OCI-LY7 (cell line): Measurements from ENCODE around the gene CAMSAP2. TPM values are rescaled to one million over a fixed set of nuclear protein-coding genes. Genes with fewer than 3 reads are reported as not detected.

ENCODE experiments used
- BruUV-seq: library from RNA; stranded (reverse); fragments of 400-500 nt; replicated peaks from 2 replicates; lab custom pipeline; 2021; lab: Mats Ljungman, UMichigan
- CTCF ChIA-PET: fragments of 300-600 bp; sonication (Branson Sonifier 250); formaldehyde crosslinking; loops from one replicate; lab custom pipeline; 2022; ENCODE audit warnings: antibody characterized with exemption; ENCODE audit not compliant: unreplicated experiment; lab: Charles Lee
- POLR2A ChIA-PET: fragments of 300-600 bp; sonication (Branson Sonifier 250); formaldehyde crosslinking; loops from one replicate; lab custom pipeline; 2022; ENCODE audit warnings: antibody characterized with exemption; lab: Charles Lee
- DNase-seq: peaks from one replicate; pipeline ENCODE4 v3.0.0-alpha.2; 2015; ENCODE audit warnings: low spot score
- H2AFZ ChIP-seq: fragments of 200-600 bp; sonication (generic), shearing (Covaris generic); 2 replicates; pipeline ENCODE4 v1.6.1; 2014; ENCODE audit warnings: mild to moderate bottlenecking, antibody characterized with exemption, low read length, moderate library complexity
- H3K27ac ChIP-seq: fragments of 200-600 bp; sonication (generic); 2 replicates; pipeline ENCODE4 v1.5.1; 2014; ENCODE audit warnings: mixed run types, low read depth, mild to moderate bottlenecking, moderate library complexity, low read length, inconsistent platforms; ENCODE audit not compliant: poor library complexity, severe bottlenecking
- H3K36me3 ChIP-seq: fragments of 200-600 bp; sonication (generic); 2 replicates; pipeline ENCODE4 v1.6.1; 2014; ENCODE audit warnings: mild to moderate bottlenecking, antibody characterized with exemption, low read length, moderate library complexity, mixed read lengths; ENCODE audit not compliant: insufficient read depth
- H3K4me1 ChIP-seq: fragments of 200-600 bp; sonication (generic); 2 replicates; pipeline ENCODE4 v1.5.1; 2014; ENCODE audit warnings: mild to moderate bottlenecking, low read length; ENCODE audit not compliant: insufficient read depth, poor library complexity, severe bottlenecking
- H3K4me2 ChIP-seq: fragments of 200-600 bp; sonication (generic); 2 replicates; pipeline ENCODE4 v1.6.1; 2014; ENCODE audit warnings: mild to moderate bottlenecking, low read length
- H3K4me3 ChIP-seq: fragments of 200-600 bp; sonication (generic); 2 replicates; pipeline ENCODE4 v1.5.1; 2014; ENCODE audit warnings: mild to moderate bottlenecking, low read depth, low read length; ENCODE audit not compliant: poor library complexity, severe bottlenecking
- H3K79me2 ChIP-seq: fragments of 200-600 bp; sonication (generic); 2 replicates; pipeline ENCODE4 v1.6.1; 2016; ENCODE audit warnings: low read depth, mild to moderate bottlenecking, low read length, moderate library complexity, mixed read lengths; ENCODE audit not compliant: insufficient read depth
- H3K9me2 ChIP-seq: fragments of 200-600 bp; sonication (generic); 2 replicates; pipeline ENCODE4 v1.6.1; 2016; ENCODE audit warnings: mild to moderate bottlenecking, low read length, mixed read lengths; ENCODE audit not compliant: insufficient read depth
- H3K9me3 ChIP-seq: fragments of 200-600 bp; sonication (generic); 2 replicates; pipeline ENCODE4 v1.6.1; 2014; ENCODE audit warnings: mild to moderate bottlenecking, mixed run types, low read length, mixed read lengths
- H4K20me1 ChIP-seq: fragments of 200-600 bp; sonication (generic); 2 replicates; pipeline ENCODE4 v1.6.1; 2014; ENCODE audit warnings: mild to moderate bottlenecking, antibody characterized with exemption, low read length, moderate library complexity, mixed read lengths; ENCODE audit not compliant: insufficient read depth
- CTCF ChIP-seq: fragments of 200-600 bp; sonication (generic); conservative IDR thresholded peaks from 2 replicates; pipeline ENCODE4 v1.5.1; 2014; ENCODE audit warnings: mild to moderate bottlenecking, antibody characterized with exemption, low read length, moderate library complexity, mixed read lengths
- EZH2phosphoT487 ChIP-seq: fragments of 200-600 bp; sonication (generic); IDR thresholded peaks from 2 replicates; pipeline ENCODE4 v1.6.1; 2018; ENCODE audit warnings: low read depth, borderline replicate concordance, mild to moderate bottlenecking, mixed run types, antibody characterized with exemption, low read length, moderate library complexity, mixed read lengths
- intact Hi-C: fragments of 100-400 bp; cut with micrococcal nuclease; formaldehyde crosslinking; loops from one replicate; pipeline ENCODE4 v1.10.0; 2022; ENCODE audit not compliant: unreplicated experiment
- total RNA-seq, 2 experiments: library from RNA; depleted of rRNA in 1 of 2; stranded (reverse); fragments of >200 nt in 1 of 2; shearing (Covaris generic) in 1 of 2; gene quantifications; 2 replicates each; pipeline ENCODE4 v1.2.3, GENCODE V29; 2014 to 2022

The CAMSAP2 gene
- total RNA-seq, 2 experiments from 2014 or later: 9.2 to 14.9 TPM

GRCh38 chr1:200904772-200905171 is 166.1 kb downstream of the CAMSAP2 start:
- CTCF ChIA-PET: no interaction called here

GRCh38 chr1:200905411-200906052 is 166.8 kb downstream of the CAMSAP2 start:
- Histone ChIP-seq H3K4me3 (no peak overlapping the region), H4K20me1 (no peaks in the 10 kb centered on the region), H3K27ac (no peak overlapping the region), H3K4me1 (no peaks in the 10 kb centered on the region), H2AFZ (no peak overlapping the region), H3K4me2 (no peak overlapping the region), H3K9me3 (no peaks in the 10 kb centered on the region), H3K9me2 (no peaks in the 10 kb centered on the region), H3K36me3 (no peaks in the 10 kb centered on the region), H3K79me2 (no peaks in the 10 kb centered on the region)
- BruUV-seq: no TSS peak
- no peak for DNase-seq
- intact Hi-C loops: no loop called here
- CTCF ChIA-PET: no interaction called here
- TF ChIP-seq EZH2phosphoT487: no peak
- TF ChIP-seq CTCF: no peak
- POLR2A ChIA-PET: interaction anchor here (1.2 kb wide), 1 partner anchor 16 kb away, joined by 3 read pairs; no protein-coding TSS in a partner anchor

More at GRCh38 chr1:200904772-200905171, 166.1 kb downstream of the CAMSAP2 start:
- BruUV-seq: no TSS peak
- H3K79me2 ChIP-seq: no peaks in the 10 kb centered on the region
- no peaks in the 10 kb centered on the region for H3K9me2 ChIP-seq
- no peaks in the 10 kb centered on the region for H3K4me1 ChIP-seq
- no peak overlapping the region for H3K4me2 ChIP-seq
- POLR2A ChIA-PET: interaction anchor here (0.6 to 1.2 kb wide), 2 partner anchors 16 to 247 kb away, joined by 3 read pairs; no protein-coding TSS in a partner anchor
- TF ChIP-seq CTCF (no peak), EZH2phosphoT487 (no peak)
- no peak overlapping the region for H2AFZ ChIP-seq
- H3K4me3 ChIP-seq: no peak overlapping the region
- intact Hi-C loops: no loop called here
- H3K27ac ChIP-seq: no peak overlapping the region
- H4K20me1 ChIP-seq: no peaks in the 10 kb centered on the region
- DNase-seq: no peak
- H3K36me3 ChIP-seq: no peaks in the 10 kb centered on the region
- no peaks in the 10 kb centered on the region for H3K9me3 ChIP-seq

- no peaks in the 10 kb centered on the region for H3K4me1 ChIP-seq
- BruUV-seq: no TSS peak
- no peaks in the 10 kb centered on the region for H3K9me2 ChIP-seq
- no peaks in the 10 kb centered on the region for H3K9me3 ChIP-seq
- no peak overlapping the region for H3K4me2 ChIP-seq
- TF ChIP-seq EZH2phosphoT487 (no peak), CTCF (no peak)
- POLR2A ChIA-PET: interaction anchor here (1.4 kb wide), 1 partner anchor 10 kb away, joined by 4 read pairs; no protein-coding TSS in a partner anchor
- no peaks in the 10 kb centered on the region for H3K79me2 ChIP-seq
- H2AFZ ChIP-seq: no peak overlapping the region
- H4K20me1 ChIP-seq: no peaks in the 10 kb centered on the region
- no peak overlapping the region for H3K27ac ChIP-seq
- H3K4me3 ChIP-seq: no peak overlapping the region
- H3K36me3 ChIP-seq: no peaks in the 10 kb centered on the region
- intact Hi-C loops: no loop called here
- no peak for DNase-seq
- CTCF ChIA-PET: no interaction called here
These were observed 167.8 kb downstream of the CAMSAP2 start for GRCh38 chr1:200906491-200906890.
